ENCODE results near the gene ITIH2.

DNA sequence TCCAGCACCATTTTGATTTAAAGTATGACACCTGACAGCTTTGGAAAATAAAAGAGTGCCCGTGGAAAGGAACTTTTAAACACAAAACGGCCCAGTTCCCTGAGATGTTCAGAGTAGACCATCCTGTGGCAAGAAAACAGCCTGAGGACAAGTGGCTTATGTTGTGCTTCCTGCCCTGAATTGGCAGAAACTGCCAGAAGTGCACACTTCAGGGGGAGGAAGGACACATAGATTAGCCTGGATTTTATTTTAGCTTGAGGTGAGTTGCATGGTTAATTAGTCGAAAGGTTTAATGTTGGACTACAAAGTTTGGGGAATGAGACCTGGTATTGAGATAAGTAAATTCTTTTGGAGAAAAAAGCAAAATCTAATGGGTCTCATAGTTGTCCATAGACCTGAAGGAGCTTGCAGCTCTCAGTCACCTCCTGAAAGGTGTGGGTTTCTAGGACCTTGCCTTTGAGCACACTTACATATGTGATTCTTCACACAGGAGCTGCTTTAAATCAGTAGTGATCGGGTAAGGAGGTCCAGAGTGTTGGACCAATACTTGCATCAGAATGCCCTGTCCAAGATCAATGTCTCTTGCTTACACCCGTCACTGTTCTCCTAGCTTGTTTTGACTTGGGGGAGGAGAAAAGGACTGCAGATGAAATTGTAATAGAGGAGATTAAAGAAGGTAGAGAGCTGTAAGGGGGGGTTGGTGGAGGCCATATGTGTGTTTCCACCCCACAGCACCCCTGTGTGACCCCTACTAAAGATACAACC is 4.9 kb downstream of the ITIH2 start:
- TF ChIP-seq, protein P1, sequence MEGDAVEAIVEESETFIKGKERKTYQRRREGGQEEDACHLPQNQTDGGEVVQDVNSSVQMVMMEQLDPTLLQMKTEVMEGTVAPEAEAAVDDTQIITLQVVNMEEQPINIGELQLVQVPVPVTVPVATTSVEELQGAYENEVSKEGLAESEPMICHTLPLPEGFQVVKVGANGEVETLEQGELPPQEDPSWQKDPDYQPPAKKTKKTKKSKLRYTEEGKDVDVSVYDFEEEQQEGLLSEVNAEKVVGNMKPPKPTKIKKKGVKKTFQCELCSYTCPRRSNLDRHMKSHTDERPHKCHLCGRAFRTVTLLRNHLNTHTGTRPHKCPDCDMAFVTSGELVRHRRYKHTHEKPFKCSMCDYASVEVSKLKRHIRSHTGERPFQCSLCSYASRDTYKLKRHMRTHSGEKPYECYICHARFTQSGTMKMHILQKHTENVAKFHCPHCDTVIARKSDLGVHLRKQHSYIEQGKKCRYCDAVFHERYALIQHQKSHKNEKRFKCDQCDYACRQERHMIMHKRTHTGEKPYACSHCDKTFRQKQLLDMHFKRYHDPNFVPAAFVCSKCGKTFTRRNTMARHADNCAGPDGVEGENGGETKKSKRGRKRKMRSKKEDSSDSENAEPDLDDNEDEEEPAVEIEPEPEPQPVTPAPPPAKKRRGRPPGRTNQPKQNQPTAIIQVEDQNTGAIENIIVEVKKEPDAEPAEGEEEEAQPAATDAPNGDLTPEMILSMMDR (conservative IDR thresholded peaks at IDR 0.05; ENCODE audit: low read length), result no peak
- TF ChIP-seq EZH2phosphoT487 (IDR thresholded peaks at IDR 0.05; ENCODE audit: borderline replicate concordance, low read depth, low read length), result no peak

Data from OCI-LY7 (cell line).